Posterior cingulate gyrus (tissue), 11 donors: Measurements from ENCODE around the gene ARRDC4.
"Not testable (repeated sequence)": the region's sequence is repeated elsewhere in the genome, so short reads cannot be mapped to it uniquely, and the experiment has no call there.

Experiments used
- DNase-seq, 10 donors: peaks; one replicate each; pipeline versions ENCODE4 v3.0.0 to v3.0.0-alpha.2; 2020 to 2021; ENCODE audit warnings: mixed read lengths in 3 of 10
- intact Hi-C: fragments of 100-400 bp; cut with DNase I; formaldehyde crosslinking; loops from one replicate; pipeline ENCODE4 v1.15.1; 2023

Gene ARRDC4

DNA sequence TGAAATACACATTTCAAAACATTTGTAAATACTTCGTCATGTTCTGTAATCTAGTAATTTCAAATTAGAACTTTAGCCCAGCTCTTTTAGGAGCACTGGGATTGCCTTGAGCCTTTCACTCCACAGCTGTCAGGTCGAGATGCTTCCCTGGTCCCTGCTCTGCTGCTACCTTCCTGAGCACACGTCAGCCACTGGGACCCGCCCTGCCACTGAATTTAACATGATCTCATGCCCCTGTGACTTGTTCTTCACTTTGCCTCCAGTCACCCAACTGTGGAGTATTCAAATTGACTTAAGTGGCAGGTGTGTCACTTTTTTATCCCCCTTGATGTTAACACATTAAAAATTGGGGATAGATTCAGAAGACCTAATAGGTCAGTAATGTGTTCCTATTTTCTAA lies 3.3 kb downstream of the ARRDC4 start:
- intact Hi-C loops = no loop called here
- DNase-seq = no peak

DNA sequence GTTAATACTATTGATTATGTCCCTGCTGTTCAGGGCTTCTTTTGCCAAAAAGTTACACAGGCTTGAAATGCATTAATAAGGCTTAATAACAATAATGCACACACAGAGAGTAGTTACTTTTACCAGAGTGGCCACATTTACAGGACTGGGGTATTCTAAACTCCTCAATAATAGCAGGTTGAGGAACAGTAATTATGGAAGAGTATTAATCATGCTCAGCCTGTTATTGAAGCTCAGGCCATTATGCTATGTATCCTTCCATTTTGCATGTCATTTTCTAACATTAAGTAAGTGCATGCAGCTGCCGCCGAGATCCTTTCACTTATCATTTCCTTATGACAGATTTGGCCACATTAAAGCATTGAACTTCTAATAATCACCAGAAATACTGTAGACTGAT lies 5.7 kb downstream of the ARRDC4 start:
- DNase-seq = no peak
- intact Hi-C loops = no loop called here

DNA sequence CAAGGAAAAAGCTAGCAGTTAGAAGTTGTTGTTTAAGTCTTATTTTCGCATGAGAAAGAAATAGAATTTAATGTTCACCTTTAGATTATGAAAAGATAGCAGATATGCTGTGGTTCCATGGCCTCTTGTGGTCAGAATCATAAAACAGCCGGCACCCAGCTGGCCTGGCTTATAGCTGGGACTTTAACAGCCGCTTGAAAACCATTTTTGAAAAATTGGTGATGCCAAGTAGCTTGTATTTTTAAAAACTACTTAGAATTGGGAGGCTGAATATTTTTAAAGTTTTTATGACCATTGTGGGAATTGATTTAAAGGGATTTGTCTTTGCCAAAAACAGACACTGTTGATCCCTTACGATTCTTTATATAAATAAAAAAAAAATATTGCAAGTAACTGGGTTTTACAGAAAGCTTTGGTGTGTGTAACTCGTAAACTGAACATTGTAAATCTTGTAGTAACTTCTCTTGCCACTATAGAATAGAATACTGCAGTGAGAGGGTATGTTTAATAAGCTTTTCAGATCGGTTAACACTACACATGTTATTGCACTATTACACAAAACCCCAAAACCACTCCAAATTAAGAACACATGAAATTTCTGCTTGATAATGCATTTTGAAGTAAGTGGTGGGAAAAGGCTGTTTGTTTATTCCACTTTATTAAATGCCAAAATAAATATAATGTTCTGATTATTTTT lies 6.6 kb downstream of the ARRDC4 start:
- DNase-seq = no peak
- intact Hi-C loops = no loop called here

DNA sequence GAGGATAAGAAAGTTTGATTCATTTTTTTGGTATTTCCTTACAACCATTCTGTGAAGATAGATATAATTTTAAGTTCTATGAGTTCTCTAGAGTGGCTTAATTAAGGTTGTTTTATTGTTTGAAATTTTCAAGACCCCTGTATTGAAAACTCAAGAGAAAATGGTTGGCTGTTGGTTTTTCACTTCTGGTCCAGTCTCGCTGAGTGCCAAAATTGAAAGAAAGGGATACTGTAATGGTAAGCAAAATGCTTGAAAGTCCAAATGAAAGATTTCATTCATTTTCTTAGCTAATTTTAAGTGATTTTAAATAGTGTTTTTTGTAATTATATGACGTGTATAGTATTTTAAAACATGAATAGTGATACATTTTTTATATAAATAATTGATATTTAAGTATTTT lies 7.4 kb downstream of the ARRDC4 start:
- intact Hi-C loops = no loop called here
- DNase-seq = no peak

DNA sequence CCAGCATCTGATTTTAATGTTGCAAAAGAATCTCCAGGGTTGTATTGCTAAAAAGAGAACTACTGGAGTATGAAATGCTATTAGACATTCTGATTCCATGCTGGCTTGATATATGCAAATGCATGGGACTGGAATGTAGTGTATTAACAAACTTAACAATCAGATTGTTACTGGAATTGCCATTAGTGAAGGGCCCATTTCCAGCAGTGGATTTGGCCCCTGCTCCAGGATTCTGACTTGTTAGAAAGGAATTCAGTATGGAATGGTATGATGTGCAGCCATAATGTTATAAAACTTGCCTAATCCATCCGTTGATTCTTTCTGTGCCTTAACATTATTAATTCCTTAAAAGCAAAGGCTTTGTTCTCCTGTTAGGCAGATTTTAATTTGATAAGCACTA lies 7.9 kb downstream of the ARRDC4 start:
- no peak for DNase-seq
- intact Hi-C loops = no loop called here

DNA sequence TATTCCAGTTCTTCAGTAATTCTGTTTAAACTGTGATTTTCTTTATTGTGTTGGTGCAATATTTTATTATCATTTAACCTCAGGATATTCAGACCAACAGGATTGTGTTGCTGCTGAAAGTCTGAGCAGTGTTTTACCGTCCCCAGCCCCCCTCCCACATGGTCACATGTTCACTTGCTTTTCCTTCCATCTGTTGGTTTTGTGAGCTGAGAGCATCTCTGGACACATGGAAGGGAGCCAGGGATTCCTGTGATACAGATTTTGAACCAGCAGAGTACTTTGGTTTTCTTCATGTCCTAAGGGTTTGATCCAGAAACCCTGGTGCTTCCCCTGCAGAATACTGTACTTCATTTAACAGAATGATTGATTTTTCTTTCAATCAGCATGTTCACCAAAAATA lies 11.9 kb downstream of the ARRDC4 start:
- DNase-seq = no peak
- intact Hi-C loops = no loop called here

DNA sequence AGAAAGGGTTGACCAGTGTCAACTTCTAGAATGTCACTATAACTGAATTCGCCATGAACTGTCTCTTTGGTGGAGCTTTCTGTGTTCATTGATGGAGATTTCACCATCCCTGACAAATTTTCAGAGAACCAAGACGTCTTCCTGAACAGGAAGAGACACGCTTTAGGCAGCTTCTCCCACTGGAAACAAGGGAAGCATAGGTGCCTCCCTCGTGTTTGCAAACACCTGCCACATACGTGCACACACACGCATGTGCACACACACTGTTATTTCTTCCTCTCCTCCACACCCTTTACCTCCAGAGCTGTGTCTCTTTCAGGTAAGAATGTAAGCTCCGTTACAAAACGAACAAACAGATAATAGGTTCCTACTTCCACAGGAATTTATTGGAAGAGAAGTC lies 15.6 kb downstream of the ARRDC4 start:
- intact Hi-C loops = no loop called here
- no peak for DNase-seq

DNA sequence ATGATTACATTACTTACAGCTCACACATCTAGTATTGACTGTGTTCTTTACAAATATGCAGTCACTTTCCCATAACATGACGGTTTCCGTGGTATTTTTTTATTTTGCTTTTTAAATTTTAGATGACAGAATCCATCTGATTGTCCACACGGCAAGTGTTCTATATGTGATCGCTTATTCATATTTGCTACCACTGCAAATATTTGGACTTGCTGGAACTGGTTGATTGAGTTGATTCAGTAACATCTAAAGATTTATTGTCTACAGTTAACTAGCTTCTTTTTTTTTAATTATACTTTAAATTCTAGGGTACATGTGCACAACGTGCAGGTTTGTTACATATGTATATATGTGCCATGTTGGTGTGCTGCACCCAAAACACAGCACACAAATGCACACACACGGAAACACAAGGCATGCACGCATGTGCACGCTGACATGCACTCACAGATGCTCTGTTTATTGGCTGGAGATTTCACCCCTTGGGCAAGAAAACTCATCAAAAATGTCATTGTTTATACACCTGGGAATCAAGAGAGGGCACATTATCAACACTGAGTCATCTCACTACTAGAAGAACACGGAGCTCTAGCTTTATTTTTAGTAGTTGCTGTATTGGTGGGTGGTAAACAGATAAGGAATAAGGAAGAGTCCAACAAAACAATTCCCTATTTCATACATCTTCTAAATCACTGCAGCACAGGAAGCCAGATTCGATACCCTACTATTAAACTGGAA lies 16.4 kb downstream of the ARRDC4 start:
- intact Hi-C loops = no loop called here
- DNase-seq = no peak

DNA sequence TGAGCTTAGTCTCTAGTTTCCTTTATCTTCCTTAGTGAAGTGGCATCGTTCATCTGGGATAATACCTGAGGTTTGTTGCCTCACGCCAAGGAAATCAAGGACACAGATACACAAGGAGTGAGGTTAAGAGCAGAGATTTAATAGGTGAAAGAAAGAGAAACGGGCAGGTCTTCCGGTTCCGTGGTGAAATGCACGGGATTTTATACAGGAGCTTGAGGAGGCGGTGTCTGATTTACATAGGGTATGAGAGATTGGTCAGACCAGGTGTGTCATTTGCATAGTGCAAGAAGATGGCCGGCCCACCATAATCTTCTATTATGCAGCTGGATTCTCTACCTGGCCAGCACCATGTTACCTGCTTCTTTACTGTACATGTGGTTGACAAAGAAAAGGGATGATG lies 17.2 kb downstream of the ARRDC4 start:
- DNase-seq = no peak
- intact Hi-C loops = no loop called here

DNA sequence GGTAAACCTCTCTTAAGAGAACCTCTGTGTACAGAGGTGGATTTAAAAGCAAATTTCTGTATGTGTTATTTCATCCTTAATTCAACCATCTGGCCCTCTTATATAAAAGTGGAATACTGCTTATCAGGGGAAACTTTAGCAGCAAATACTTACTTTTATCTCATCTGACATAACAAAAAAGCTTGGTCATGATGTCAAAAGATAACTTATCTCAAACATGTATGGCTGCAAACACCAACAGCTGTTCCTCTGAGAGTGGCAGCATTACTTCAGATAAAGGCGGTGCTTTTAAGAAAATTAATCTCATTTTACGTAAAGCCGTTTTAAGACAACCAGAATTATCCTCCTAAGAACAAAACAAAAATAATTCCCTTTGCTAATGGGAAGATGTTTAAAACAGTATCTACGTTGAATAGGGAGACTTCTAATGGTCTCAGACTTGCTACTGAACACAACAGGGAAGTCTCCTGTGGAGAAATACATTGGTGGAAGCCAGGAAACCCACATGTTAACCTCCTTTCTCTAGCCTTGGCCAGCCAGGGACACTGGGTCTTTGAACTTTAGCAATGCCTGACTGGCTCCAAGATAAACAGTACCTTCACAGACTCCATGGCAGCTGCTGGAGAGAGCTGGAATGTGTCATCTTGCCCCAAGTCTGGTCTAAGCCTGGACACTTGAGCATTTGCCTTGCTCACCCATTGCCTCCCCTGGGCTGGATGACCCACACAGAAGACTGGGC lies 18.1 kb downstream of the ARRDC4 start:
- no peak for DNase-seq

DNA sequence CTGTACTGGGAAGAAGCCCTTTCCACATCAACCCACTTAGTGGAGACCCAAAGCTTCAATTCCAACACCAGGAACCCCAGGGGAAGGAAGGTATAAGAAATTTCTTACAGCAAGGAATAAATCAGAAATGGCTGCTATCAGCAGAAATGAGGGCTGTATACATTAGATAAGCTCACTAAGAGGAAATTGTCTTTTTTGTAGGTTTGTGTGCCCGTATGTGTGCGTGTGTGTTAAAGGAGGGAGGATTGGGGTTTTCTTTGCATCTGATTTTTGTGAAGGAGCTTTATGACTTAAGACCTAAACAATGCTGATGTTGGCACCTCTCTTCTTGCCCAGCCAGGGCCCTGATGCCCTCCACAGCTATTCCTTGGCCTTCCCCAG lies 18.6 kb downstream of the ARRDC4 start:
- DNase-seq = no peak
- intact Hi-C loops = no loop called here

More for the DNA sequence above, 18.1 kb downstream of the ARRDC4 start:
- intact Hi-C loops = no loop called here

DNA sequence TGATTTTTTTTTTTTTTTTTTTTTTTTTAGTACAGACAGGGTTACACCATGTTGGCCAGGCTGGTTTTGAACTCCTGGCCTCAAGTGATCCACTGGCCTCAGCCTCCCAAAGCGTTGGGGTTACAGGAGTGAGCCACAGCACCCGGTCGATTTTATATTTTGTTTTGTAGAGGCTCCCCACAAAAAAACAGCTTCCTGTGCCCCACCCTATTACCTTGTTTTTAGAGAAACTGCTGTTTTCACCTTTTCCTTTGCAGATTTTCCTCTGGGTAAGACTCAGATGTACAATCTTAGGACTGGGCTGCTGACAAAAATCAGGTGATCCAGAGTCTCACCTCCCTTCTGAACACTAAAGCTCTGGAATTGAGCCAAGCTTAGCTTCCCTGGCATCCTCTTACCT lies 20.6 kb downstream of the ARRDC4 start:
- intact Hi-C loops = no loop called here
- DNase-seq = no peak

DNA sequence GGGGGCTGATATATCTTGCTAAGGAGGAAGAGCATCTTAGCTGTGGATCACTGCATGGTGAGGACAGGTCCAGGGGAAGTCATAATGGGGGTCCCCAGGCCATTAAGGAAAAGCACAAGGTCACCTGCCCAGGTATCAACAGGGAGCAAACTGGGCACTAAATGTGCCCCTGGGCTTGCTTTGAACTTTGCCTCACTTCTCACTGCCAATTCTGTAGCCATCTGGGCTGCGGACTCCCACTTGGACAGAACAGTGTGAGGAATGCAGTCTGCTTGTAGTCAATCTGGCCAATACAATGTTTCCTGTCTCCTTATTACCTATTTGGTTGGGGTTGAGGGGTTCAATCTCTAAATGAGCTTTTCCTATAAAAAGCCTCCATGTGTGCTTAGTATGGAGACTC lies 21.3 kb downstream of the ARRDC4 start:
- intact Hi-C loops = loop anchor here (2.0 kb wide), 1 partner anchor 97 kb away; no protein-coding TSS in a partner anchor
- DNase-seq = no peak

DNA sequence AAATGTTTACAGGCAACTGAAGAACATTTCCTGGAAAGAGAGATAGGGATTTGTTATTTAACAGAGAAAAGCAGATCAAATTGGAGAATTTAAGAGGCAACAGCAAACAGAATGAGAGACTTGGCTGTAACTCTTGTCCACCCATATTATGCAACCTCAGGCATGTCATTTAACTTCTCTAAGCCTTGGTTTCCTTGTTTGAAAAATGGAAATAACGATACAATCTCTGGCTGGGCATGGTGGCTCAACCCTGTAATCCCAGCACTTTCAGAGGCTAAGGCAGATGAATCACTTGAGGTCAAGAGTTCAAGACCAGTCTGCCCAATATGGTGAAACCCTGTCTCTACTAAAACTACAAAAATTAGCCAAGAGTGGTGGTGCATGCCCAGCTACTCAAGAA lies 23.7 kb downstream of the ARRDC4 start:
- intact Hi-C loops = no loop called here
- DNase-seq = no peak

DNA sequence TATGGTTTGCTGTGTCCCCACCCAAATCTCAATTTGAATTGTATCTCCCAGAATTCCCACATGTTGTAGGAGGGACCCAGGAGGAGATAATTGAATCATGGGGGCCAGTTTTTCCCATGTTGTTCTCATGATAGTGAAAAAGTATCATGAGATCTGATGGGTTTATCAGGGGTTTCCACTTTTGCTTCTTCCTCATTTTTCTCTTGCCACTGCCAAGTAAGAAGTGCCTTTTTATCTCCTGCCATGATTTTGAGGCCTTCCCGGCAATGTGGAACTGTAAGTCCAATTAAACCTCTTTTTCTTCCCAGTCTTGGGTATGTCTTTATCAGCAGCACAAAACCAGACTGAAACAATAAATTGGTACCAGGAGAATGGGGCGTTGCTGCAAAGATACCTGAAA lies 25.5 kb downstream of the ARRDC4 start:
- DNase-seq, intact Hi-C loops: not testable (repeated sequence)

DNA sequence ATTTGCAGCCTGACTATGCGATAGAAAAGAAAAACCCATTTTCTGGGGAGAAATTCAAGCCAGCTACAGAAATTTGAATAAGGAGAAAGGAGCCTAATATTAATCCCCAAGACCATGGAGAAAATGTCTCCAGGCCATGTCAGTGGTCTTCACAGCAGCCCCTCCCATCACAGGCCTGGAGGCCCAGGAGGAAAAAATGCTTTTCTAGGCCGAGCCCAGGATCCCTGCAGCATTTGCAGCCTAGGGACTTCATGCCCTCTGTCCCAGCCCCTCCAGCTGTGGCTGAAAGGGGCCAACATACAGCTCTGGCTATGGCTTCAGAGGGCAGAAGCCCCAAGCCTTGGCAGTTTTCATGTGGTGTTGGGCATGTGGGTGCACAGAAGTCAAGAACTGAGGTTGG lies 26.3 kb downstream of the ARRDC4 start:
- intact Hi-C loops = no loop called here
- DNase-seq = no peak

DNA sequence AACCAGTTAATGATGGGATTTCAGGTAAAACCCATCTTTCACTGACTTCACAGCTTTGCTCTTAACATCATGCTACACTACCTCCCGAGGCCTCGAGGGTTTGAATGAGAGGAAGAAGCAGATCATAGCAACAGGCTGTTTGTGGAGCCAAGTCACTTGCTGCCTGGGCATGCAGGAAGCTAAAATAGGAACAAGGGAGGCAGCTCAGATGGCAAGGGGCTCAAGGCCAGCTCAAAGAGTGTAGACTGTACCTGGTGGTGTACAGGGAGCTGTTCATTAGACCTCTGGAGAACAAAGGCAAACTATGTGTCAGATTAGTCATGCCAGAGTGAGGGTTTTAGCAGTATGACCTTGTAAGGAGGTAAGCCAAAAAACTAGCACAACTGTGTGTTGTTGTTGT lies 28.8 kb downstream of the ARRDC4 start:
- intact Hi-C loops = no loop called here
- no peak for DNase-seq

DNA sequence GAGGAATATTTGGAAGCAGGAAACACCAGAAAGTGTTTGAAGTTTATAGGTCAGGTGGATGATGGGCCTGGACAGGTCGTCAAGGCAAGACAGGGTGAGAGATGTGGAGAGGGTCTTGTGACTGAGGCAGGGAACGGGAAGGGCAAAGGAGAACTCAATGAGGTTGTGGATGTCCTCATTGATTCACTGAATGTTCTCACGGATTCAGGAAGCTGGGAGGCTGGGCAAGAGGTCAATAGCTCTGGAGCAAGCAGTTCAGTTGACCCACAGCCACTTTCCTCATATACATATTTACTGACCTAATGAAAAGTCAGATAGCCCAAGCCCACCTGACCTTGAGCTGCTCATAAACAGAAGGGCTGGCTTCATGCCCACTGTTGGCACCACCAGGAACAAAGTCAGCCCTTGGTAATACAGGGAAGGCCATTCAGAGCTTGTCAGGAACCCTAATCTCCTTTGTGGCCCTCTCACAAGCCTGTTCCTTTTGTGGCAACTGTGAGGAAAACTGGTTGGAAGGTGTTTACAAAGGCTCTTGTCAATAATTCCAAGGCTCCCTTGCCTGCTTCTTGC lies 31.6 kb downstream of the ARRDC4 start:
- intact Hi-C loops = no loop called here

DNA sequence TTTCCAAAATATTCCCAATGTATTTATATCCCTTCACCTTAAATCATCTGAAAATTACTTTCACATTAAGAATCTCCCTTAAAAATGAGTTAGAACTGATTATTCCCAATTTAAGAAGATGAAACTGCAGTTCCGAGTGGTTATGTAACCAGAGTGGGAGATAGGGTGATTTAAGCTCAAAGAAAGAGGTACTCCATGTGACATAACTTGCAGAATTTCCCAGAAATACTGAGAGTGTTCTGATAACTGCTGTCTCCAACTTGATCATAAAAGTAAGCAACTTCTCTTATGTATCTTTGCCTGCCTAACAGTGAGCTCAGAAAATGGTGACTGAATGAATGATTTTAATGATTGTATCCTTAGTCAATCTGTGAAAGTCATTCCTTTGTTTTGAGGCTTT lies 32.3 kb downstream of the ARRDC4 start:
- intact Hi-C loops = no loop called here
- DNase-seq = no peak

More for the DNA sequence above, 31.6 kb downstream of the ARRDC4 start:
- no peak for DNase-seq

DNA sequence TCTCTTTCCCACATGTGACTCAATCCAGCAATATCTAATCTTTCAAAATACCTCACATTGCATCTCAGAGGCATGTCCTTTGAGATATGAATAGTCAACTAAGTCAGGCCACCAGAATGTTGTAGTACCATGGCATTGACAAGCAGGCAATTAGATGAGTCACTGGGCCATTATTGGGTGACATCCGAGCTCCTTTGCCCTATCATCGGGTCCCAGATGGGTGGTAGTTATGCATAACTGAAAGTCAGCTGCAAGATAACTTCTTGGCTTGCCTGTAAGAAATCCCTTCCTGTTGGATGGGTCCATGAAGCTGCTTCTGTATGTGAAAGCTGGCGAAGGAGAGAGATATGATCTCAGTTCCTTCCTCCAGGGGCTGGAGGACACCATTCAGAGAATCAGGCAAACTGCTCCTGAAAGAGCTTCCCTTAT lies 32.8 kb downstream of the ARRDC4 start:
- intact Hi-C loops = no loop called here
- no peak for DNase-seq

DNA sequence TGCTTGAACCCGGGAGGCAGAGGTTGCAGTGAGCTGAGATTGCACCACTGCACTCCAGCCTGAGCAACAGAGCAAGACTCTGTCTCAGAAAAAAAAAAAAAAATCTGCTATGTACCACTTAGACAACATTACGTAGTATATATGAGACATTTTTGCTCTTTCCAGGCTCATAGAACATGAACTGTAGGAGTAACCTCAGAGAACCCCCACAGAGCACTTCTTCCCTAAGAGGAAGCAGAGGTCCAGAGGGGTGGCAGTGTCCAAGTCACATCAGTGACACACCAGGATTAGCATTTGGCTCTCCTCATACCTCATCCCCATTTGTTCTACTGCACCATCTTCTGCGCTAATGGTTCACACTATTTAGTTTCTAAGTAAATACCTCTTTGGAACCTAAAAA lies 33.7 kb downstream of the ARRDC4 start:
- no peak for DNase-seq
- intact Hi-C loops = no loop called here
